Nephron progenitor cell (in vitro differentiated cells): Measurements from ENCODE around the gene SLC17A8.

Source experiments
- DNase-seq: peaks from one replicate; pipeline ENCODE4 v3.0.0; 2021
- H3K27ac Mint-ChIP-seq: 2 replicates; pipeline ENCODE4 v1.8.0; 2021; ENCODE audit warnings: mild to moderate bottlenecking, moderate library complexity, mixed read lengths
- H3K27me3 Mint-ChIP-seq: 2 replicates; pipeline ENCODE4 v1.8.0; 2021; ENCODE audit warnings: mild to moderate bottlenecking, low read depth, mixed read lengths; ENCODE audit not compliant: poor library complexity
- H3K36me3 Mint-ChIP-seq: 2 replicates; pipeline ENCODE4 v1.8.0; 2021; ENCODE audit warnings: low read depth, mixed read lengths
- H3K4me1 Mint-ChIP-seq: 2 replicates; pipeline ENCODE4 v1.8.0; 2021; ENCODE audit warnings: mixed read lengths
- H3K4me3 Mint-ChIP-seq: 2 replicates; pipeline ENCODE4 v1.8.0; 2021; ENCODE audit warnings: mild to moderate bottlenecking, moderate library complexity, mixed read lengths
- H3K9me3 Mint-ChIP-seq: 2 replicates; pipeline ENCODE4 v1.8.0; 2021; ENCODE audit warnings: mild to moderate bottlenecking, moderate library complexity, mixed read lengths
- CTCF ChIP-seq: fragments of 200-600 bp; sonication (generic); IDR thresholded peaks from 2 replicates; pipeline ENCODE4 v1.5.0; 2021; ENCODE audit warnings: antibody characterized with exemption

The SLC17A8 gene

GRCh38 chr12:100382338-100382737 is 25.5 kb downstream of the SLC17A8 start:
- no peak for TF ChIP-seq CTCF
- no peak for DNase-seq
- Mint-ChIP-seq H3K27ac (no peak overlapping the region), H3K4me1 (peaks cover 5% of the 10 kb centered on the region), H3K4me3 (no peak overlapping the region), H3K9me3 (no peaks in the 10 kb centered on the region), H3K36me3 (no peaks in the 10 kb centered on the region), H3K27me3 (peaks cover 12% of the 10 kb centered on the region)

DNA sequence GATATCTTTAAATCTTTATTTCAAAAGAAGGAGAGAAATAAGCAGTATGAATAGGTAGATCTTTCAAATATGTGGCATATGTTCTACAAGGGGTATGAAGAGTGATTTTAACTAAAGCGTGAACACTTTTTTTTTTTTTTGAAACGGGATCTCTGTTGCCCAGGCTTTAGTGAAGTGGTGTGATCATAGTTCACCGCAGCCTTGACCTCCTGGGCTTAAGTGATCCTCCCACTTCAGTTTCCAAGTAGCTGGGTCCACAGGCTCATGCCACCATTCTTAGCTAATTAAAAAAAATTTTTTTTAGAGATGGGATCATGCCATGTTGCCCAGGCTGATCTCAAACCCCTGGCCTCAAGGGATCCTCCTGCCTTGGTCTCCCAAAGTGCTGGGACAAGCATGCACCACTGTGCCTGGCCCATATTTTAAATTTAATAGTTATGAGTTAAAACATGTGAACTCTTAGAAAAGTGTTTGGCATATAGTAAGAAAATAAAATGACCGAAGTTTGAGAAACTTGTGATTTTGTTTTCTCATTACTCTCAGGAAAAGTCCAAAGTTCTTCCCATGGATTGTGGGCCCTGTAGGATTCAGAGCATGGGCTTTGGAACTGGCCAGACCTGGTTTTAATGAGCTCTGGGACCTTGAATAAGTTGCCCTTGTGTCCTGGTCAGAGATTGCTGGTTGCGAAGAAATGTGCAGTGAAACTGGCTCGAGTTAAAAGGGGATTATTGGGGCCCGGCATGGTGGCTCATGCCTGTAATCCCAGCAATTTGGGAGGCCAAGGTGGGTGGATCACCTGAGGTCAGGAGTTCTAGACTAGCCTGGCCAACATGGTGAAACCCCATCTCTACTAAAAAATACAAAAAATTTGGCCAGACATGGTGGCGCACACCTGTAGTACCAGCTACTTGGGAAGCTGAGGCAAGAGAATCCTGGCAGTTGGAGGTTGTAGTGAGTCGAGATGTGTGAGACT is 27.0 kb downstream of the SLC17A8 start:
- Mint-ChIP-seq H3K4me3 (no peak overlapping the region), H3K27ac (no peak overlapping the region), H3K36me3 (no peaks in the 10 kb centered on the region)

GRCh38 chr12:100384559-100384935 is 27.7 kb downstream of the SLC17A8 start:
- H3K4me3 Mint-ChIP-seq: no peak overlapping the region
- peaks cover 5% of the 10 kb centered on the region for H3K4me1 Mint-ChIP-seq
- no peak overlapping the region for H3K27ac Mint-ChIP-seq
- no peaks in the 10 kb centered on the region for H3K36me3 Mint-ChIP-seq
- no peak for DNase-seq
- no peak for TF ChIP-seq CTCF
- no peaks in the 10 kb centered on the region for H3K9me3 Mint-ChIP-seq
- H3K27me3 Mint-ChIP-seq: peaks cover 17% of the 10 kb centered on the region

More for the DNA sequence above, 27.0 kb downstream of the SLC17A8 start:
- H3K4me1 Mint-ChIP-seq: peaks cover 5% of the 10 kb centered on the region
- H3K27me3 Mint-ChIP-seq: peaks cover 17% of the 10 kb centered on the region
- TF ChIP-seq CTCF: no peak
- H3K9me3 Mint-ChIP-seq: no peaks in the 10 kb centered on the region
- DNase-seq: no peak

- Mint-ChIP-seq H3K9me3 (no peaks in the 10 kb centered on the region), H3K27ac (no peak overlapping the region), H3K27me3 (peaks cover 26% of the 10 kb centered on the region), H3K4me1 (peaks cover 3% of the 10 kb centered on the region), H3K36me3 (no peaks in the 10 kb centered on the region), H3K4me3 (no peak overlapping the region)
- no peak for TF ChIP-seq CTCF
- DNase-seq: no peak
These were observed 31.5 kb downstream of the SLC17A8 start for GRCh38 chr12:100388382-100388781.

DNA sequence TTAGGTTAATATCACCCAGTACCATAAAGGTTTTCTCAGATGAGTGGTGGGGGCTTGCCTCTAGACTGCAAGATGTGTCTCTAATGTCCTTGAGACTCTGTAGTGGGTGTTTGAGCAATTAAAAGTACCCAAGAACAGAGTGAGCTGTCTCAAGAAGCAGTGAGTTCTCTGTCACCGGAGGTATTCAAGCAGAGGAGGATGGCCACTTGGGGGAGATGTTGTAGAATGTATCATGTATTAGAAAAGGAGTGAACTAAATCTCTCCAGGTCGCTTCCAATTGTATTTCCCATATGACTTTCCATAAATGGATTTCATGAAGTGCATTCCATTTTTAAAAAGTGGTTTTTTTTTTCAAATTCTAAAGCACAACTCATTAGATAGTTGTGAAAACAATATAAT is 35.0 kb downstream of the SLC17A8 start:
- H3K27ac Mint-ChIP-seq: no peak overlapping the region
- no peak for TF ChIP-seq CTCF
- no peak for DNase-seq
- no peaks in the 10 kb centered on the region for H3K36me3 Mint-ChIP-seq
- H3K9me3 Mint-ChIP-seq: no peaks in the 10 kb centered on the region
- no peak overlapping the region for H3K4me3 Mint-ChIP-seq
- H3K4me1 Mint-ChIP-seq: no peaks in the 10 kb centered on the region
- H3K27me3 Mint-ChIP-seq: peaks cover 19% of the 10 kb centered on the region

- no peaks in the 10 kb centered on the region for H3K4me1 Mint-ChIP-seq
- H3K27me3 Mint-ChIP-seq: peaks cover 9% of the 10 kb centered on the region
- no peak for TF ChIP-seq CTCF
- H3K27ac Mint-ChIP-seq: no peak overlapping the region
- H3K9me3 Mint-ChIP-seq: no peaks in the 10 kb centered on the region
- DNase-seq: no peak
- H3K4me3 Mint-ChIP-seq: no peak overlapping the region
- H3K36me3 Mint-ChIP-seq: no peaks in the 10 kb centered on the region
These were observed 36.3 kb downstream of the SLC17A8 start for GRCh38 chr12:100393200-100393599.
